Uterus (tissue), 2 donors: Measurements from ENCODE around the gene RWDD1.

Experiments used
- POLR2A ChIP-seq, 2 donors: fragments of 450-650 bp; IDR thresholded peaks; one replicate each; pipeline ENCODE4 v1.6.1; 2016; ENCODE audit warnings: antibody characterized with exemption in 2 of 2, mild to moderate bottlenecking in 1 of 2, moderate library complexity in 1 of 2
- TF ChIP-seq, protein P1 (sequence below), 4 experiments: fragments of 200-600 bp in 2 of 4; fragments of 450-650 bp in 2 of 4; sonication (generic) in 2 of 4; IDR thresholded peaks; one replicate each; pipeline ENCODE4 v1.5.1; 2016 to 2019; ENCODE audit warnings: antibody characterized with exemption in 4 of 4, mild to moderate bottlenecking in 2 of 4, moderate library complexity in 1 of 4

DNA sequence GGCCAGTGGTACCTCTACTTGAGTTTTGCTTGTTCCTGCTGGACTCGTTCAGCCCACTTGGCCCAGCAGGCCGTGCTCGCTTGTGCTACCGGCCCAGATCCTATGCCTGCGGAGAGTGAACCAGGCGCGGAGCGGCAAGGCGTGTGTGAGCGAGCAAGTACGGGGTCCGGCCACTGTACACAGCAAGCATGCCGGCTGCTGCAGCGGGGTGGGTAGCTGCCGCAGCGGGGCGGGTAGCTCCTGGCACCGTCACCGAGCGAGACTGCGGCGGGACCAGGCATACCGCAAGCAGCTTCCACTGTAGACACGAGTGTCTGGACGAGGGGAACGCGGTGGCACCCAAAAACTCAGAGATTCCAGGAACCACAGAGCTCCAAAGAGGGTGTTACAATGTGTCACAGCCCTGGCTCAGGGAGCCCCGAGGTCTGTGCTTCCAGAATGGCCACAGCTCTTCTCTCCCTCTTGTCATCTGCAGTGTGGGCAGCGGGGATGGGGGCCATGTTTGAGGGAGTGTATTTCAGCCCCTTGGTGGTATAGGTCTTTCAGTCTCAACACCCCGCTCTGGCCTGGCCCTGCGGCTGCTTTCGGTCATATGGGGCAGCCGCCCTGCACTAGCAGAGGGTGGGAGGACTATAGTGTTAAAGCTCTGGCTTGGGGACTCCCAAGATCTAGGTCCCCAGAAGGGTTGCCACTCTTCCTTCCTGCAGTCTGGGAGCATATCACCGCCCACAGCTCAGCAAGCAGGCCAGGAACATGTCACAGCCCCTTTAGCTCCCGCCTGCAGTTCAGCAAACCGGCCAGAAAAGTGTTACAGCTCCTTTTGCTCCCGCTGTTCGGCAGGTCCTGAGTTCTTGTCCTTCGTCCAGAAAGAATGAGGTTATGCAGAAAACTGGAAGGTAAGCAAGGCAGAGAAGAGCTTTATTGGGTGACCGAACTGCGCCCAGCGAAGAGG, 6.1 kb upstream of the RWDD1 start:
- TF ChIP-seq, protein P1, sequence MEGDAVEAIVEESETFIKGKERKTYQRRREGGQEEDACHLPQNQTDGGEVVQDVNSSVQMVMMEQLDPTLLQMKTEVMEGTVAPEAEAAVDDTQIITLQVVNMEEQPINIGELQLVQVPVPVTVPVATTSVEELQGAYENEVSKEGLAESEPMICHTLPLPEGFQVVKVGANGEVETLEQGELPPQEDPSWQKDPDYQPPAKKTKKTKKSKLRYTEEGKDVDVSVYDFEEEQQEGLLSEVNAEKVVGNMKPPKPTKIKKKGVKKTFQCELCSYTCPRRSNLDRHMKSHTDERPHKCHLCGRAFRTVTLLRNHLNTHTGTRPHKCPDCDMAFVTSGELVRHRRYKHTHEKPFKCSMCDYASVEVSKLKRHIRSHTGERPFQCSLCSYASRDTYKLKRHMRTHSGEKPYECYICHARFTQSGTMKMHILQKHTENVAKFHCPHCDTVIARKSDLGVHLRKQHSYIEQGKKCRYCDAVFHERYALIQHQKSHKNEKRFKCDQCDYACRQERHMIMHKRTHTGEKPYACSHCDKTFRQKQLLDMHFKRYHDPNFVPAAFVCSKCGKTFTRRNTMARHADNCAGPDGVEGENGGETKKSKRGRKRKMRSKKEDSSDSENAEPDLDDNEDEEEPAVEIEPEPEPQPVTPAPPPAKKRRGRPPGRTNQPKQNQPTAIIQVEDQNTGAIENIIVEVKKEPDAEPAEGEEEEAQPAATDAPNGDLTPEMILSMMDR (IDR thresholded peaks at IDR 0.05): no peak
- no peak for TF ChIP-seq POLR2A (IDR thresholded peaks at IDR 0.05)
